ENCODE data around the gene CLEC4D.
"Not testable (repeated sequence)": the region's sequence is repeated elsewhere in the genome, so short reads cannot be mapped to it uniquely, and the experiment has no call there.

- not testable (repeated sequence) for TF ChIP-seq POLR2AphosphoS5 (IDR thresholded peaks at IDR 0.05; ENCODE audit: low read depth); CTCF (conservative IDR thresholded peaks at IDR 0.05; ENCODE audit: low read depth in 2 of 2); EZH2 (IDR thresholded peaks at IDR 0.05; ENCODE audit: low read depth, unreplicated experiment); EZH2phosphoT487 (IDR thresholded peaks at IDR 0.05; ENCODE audit: unreplicated experiment); STAT1 (IDR thresholded peaks at IDR 0.05; ENCODE audit: unreplicated experiment)
Observed at GRCh38 chr12:8495671-8496070, 17.6 kb upstream of the CLEC4D start.

Data from GM23338 (cell line).